Fibroblast of lung (primary cell): Measurements from ENCODE around the gene CBR3.

ENCODE experiments used
- CTCF ChIP-seq, 2 donors: IDR thresholded peaks in 1 of 2; conservative IDR thresholded peaks in 1 of 2; 1 replicate in 1 of 2; 2 replicates in 1 of 2; pipeline ENCODE4 v1.5.1; 2011 to 2012; ENCODE audit warnings: low read length in 2 of 2, control low read depth in 1 of 2, inconsistent platforms in 1 of 2, low read depth in 1 of 2, mild to moderate bottlenecking in 1 of 2
- EZH2 ChIP-seq: IDR thresholded peaks from 2 replicates; pipeline ENCODE4 v1.5.1; 2012; ENCODE audit warnings: low read length, control low read depth, mild to moderate bottlenecking; ENCODE audit errors: missing control alignments

GRCh38 chr21:36159356-36159921, 24.6 kb downstream of the CBR3 start:
- no peak for TF ChIP-seq EZH2
- no peak for TF ChIP-seq CTCF (conservative IDR thresholded peaks at IDR 0.05 in 1 of 2, IDR thresholded peaks at IDR 0.05 in 1 of 2; ENCODE audit: low read depth in 1 of 2, low read length in 2 of 2)
